ENCODE results near the gene NOM1. TPM values are rescaled to one million over a fixed set of nuclear protein-coding genes. Genes with fewer than 3 reads are reported as not detected.
A peak's percentile ranks its signal among the peaks of the same experiment; 100 is the strongest.

The NOM1 gene
- total RNA-seq, 1 donor from 2014 or later = 14.0 TPM

- peak; percentile 12 to 48 for DNase-seq (ENCODE audit: low read depth in 2 of 2)
Measured at GRCh38 chr7:157003756-157004520, 54.4 kb downstream of the NOM1 start.

- DNase-seq (ENCODE audit: low read depth in 2 of 2) = no peak
Measured at GRCh38 chr7:157004521-157005455, 55.3 kb downstream of the NOM1 start.

GRCh38 chr7:157005456-157006204, 56.1 kb downstream of the NOM1 start:
- DNase-seq (ENCODE audit: low read depth in 2 of 2) = no peak

GRCh38 chr7:157006205-157006747, 56.8 kb downstream of the NOM1 start:
- DNase-seq (ENCODE audit: low read depth in 2 of 2) = no peak

GRCh38 chr7:157006829-157007469, 57.4 kb downstream of the NOM1 start:
- DNase-seq (ENCODE audit: low read depth in 2 of 2) = no peak

- DNase-seq (ENCODE audit: low read depth in 2 of 2) = no peak
Measured at GRCh38 chr7:157007470-157008066, 58.1 kb downstream of the NOM1 start.

GRCh38 chr7:157008206-157009169, 59.0 kb downstream of the NOM1 start:
- DNase-seq (ENCODE audit: low read depth in 2 of 2) = no peak

GRCh38 chr7:157009170-157009777, 59.8 kb downstream of the NOM1 start:
- DNase-seq (ENCODE audit: low read depth in 2 of 2) = no peak

- DNase-seq (ENCODE audit: low read depth in 2 of 2) = no peak
Measured at GRCh38 chr7:157009778-157010587, 60.5 kb downstream of the NOM1 start.

- peak; percentile 28 to 73 for DNase-seq (ENCODE audit: low read depth in 2 of 2)
Measured at GRCh38 chr7:157010588-157011332, 61.2 kb downstream of the NOM1 start, which contains the start of gene MNX1. Gene MNX1 (minus strand): TSS chr7:157010663. CDS start chr7:157010350, 313 bp downstream.

GRCh38 chr7:157011333-157012112, 62.0 kb downstream of the NOM1 start:
- DNase-seq (ENCODE audit: low read depth in 2 of 2) = no peak

- DNase-seq (ENCODE audit: low read depth in 2 of 2) = no peak
Measured at GRCh38 chr7:157012113-157012547, 62.6 kb downstream of the NOM1 start.

GRCh38 chr7:157013101-157013500, 63.6 kb downstream of the NOM1 start:
- no peak for DNase-seq (ENCODE audit: low read depth in 2 of 2)

GRCh38 chr7:157013602-157014549, 64.4 kb downstream of the NOM1 start:
- no peak for DNase-seq (ENCODE audit: low read depth in 2 of 2)

Data from dermis microvascular lymphatic vessel endothelial cell (primary cell).